Measurements from ENCODE around the gene SH3GL1.

The SH3GL1 gene

GRCh38 chr19:4431808-4432674 is 31.7 kb upstream of the SH3GL1 start:
- no peak for DNase-seq

- no peak for DNase-seq
Measured at GRCh38 chr19:4431296-4431695, 30.9 kb upstream of the SH3GL1 start.

GRCh38 chr19:4430760-4431159 is 30.4 kb upstream of the SH3GL1 start:
- DNase-seq: no peak

GRCh38 chr19:4429771-4430171 is 29.4 kb upstream of the SH3GL1 start:
- DNase-seq: no peak

- DNase-seq: no peak
Measured at GRCh38 chr19:4429256-4429655, 28.9 kb upstream of the SH3GL1 start.

- no peak for DNase-seq
Measured at GRCh38 chr19:4428326-4428975, 28.1 kb upstream of the SH3GL1 start.

- DNase-seq: no peak
Measured at GRCh38 chr19:4425537-4425936, 25.2 kb upstream of the SH3GL1 start.

GRCh38 chr19:4423416-4424126 is 23.2 kb upstream of the SH3GL1 start:
- DNase-seq: no peak

- no peak for DNase-seq
Measured at GRCh38 chr19:4416268-4416667, 15.9 kb upstream of the SH3GL1 start.

GRCh38 chr19:4415352-4415751 is 15.0 kb upstream of the SH3GL1 start:
- DNase-seq: no peak

- no peak for DNase-seq
Measured at GRCh38 chr19:4414800-4415321, 14.5 kb upstream of the SH3GL1 start.

- no peak for DNase-seq
Measured at GRCh38 chr19:4414144-4414799, 13.9 kb upstream of the SH3GL1 start.

- no peak for DNase-seq
Measured at GRCh38 chr19:4413588-4413987, 13.2 kb upstream of the SH3GL1 start.

- DNase-seq: no peak
Measured at GRCh38 chr19:4409123-4409933, 9.0 kb upstream of the SH3GL1 start.

- DNase-seq: no peak
Measured at GRCh38 chr19:4406626-4407025, 6.3 kb upstream of the SH3GL1 start.

- no peak for DNase-seq
Measured at GRCh38 chr19:4405977-4406376, 5.6 kb upstream of the SH3GL1 start.

GRCh38 chr19:4403005-4403761 is 2.8 kb upstream of the SH3GL1 start:
- no peak for DNase-seq

- DNase-seq: peak; percentile 100
Measured at GRCh38 chr19:4402171-4403004, 2.0 kb upstream of the SH3GL1 start, which contains the start of gene CHAF1A. TSS of gene CHAF1A (plus strand) at chr19:4402640. CDS start at chr19:4402763, 123 bp downstream.

GRCh38 chr19:4401769-4402170 is 1.4 kb upstream of the SH3GL1 start:
- DNase-seq: no peak

- no peak for DNase-seq
Measured at GRCh38 chr19:4399812-4400134, 574 bp downstream of the SH3GL1 start.

Measured in effector CD4-positive, alpha-beta T cell (primary cell).